Skeletal muscle satellite cell (primary cell): ENCODE data around the gene DIPK1A.

Experiments used
- H3K27me3 ChIP-seq: 2 replicates; pipeline ENCODE4 v1.7.0; 2013; ENCODE audit warnings: low read length; ENCODE audit not compliant: control insufficient read depth, insufficient read depth
- H3K36me3 ChIP-seq: 2 replicates; pipeline ENCODE4 v1.7.0; 2013; ENCODE audit warnings: mild to moderate bottlenecking, control low read depth, low read length; ENCODE audit not compliant: insufficient read depth
- H3K4me1 ChIP-seq: 2 replicates; pipeline ENCODE4 v1.7.0; 2013; ENCODE audit warnings: low read length; ENCODE audit not compliant: control insufficient read depth, insufficient read depth
- H3K4me2 ChIP-seq: 2 replicates; pipeline ENCODE4 v1.7.0; 2013; ENCODE audit warnings: mild to moderate bottlenecking, low read length
- H3K4me3 ChIP-seq: 2 replicates; pipeline ENCODE4 v1.7.0; 2013; ENCODE audit warnings: low read length
- H3K9ac ChIP-seq: 2 replicates; pipeline ENCODE4 v1.7.0; 2013; ENCODE audit warnings: mild to moderate bottlenecking, low read depth, low read length, moderate library complexity
- H3K9me3 ChIP-seq: replicated peaks from 2 replicates; pipeline ENCODE4 v1.7.0; 2013; ENCODE audit warnings: mild to moderate bottlenecking, control low read depth, low read length

DIPK1A gene

GRCh38 chr1:92944901-92945747 is 16.1 kb downstream of the DIPK1A start:
- Histone ChIP-seq H3K9ac (no peak overlapping the region), H3K4me2 (no peak overlapping the region), H3K27me3 (no peaks in the 10 kb centered on the region), H3K4me1 (peaks cover 5% of the 10 kb centered on the region), H3K36me3 (no peaks in the 10 kb centered on the region), H3K4me3 (no peak overlapping the region), H3K9me3 (no peaks in the 10 kb centered on the region)

- H3K4me1 ChIP-seq, result peaks cover 6% of the 10 kb centered on the region
- H3K9ac ChIP-seq, result no peak overlapping the region
- H3K36me3 ChIP-seq, result no peaks in the 10 kb centered on the region
- no peaks in the 10 kb centered on the region for H3K9me3 ChIP-seq
- H3K4me3 ChIP-seq, result no peak overlapping the region
- H3K27me3 ChIP-seq, result no peaks in the 10 kb centered on the region
- H3K4me2 ChIP-seq, result no peak overlapping the region
These were observed 17.8 kb downstream of the DIPK1A start for GRCh38 chr1:92943502-92943847.

- no peak overlapping the region for H3K4me2 ChIP-seq
- peaks cover 6% of the 10 kb centered on the region for H3K4me1 ChIP-seq
- no peak overlapping the region for H3K9ac ChIP-seq
- H3K9me3 ChIP-seq, result no peaks in the 10 kb centered on the region
- H3K36me3 ChIP-seq, result no peaks in the 10 kb centered on the region
- H3K4me3 ChIP-seq, result no peak overlapping the region
- no peaks in the 10 kb centered on the region for H3K27me3 ChIP-seq
These were observed 20.7 kb downstream of the DIPK1A start for GRCh38 chr1:92940541-92940940.

GRCh38 chr1:92937731-92938130 is 23.5 kb downstream of the DIPK1A start:
- peaks cover 16% of the 10 kb centered on the region for H3K4me1 ChIP-seq
- H3K36me3 ChIP-seq, result no peaks in the 10 kb centered on the region
- H3K9me3 ChIP-seq, result no peaks in the 10 kb centered on the region

GRCh38 chr1:92936865-92937264 is 24.4 kb downstream of the DIPK1A start:
- no peak overlapping the region for H3K4me3 ChIP-seq
- H3K36me3 ChIP-seq, result no peaks in the 10 kb centered on the region
- H3K9ac ChIP-seq, result no peak overlapping the region
- H3K27me3 ChIP-seq, result no peaks in the 10 kb centered on the region
- H3K9me3 ChIP-seq, result no peaks in the 10 kb centered on the region
- no peak overlapping the region for H3K4me2 ChIP-seq
- H3K4me1 ChIP-seq, result peaks cover 16% of the 10 kb centered on the region

More at GRCh38 chr1:92937731-92938130, 23.5 kb downstream of the DIPK1A start:
- Histone ChIP-seq H3K4me3 (no peak overlapping the region), H3K27me3 (no peaks in the 10 kb centered on the region), H3K9ac (no peak overlapping the region), H3K4me2 (no peak overlapping the region)

- H3K9me3 ChIP-seq, result no peaks in the 10 kb centered on the region
- H3K4me1 ChIP-seq, result peaks cover 14% of the 10 kb centered on the region
- no peaks in the 10 kb centered on the region for H3K36me3 ChIP-seq
- no peak overlapping the region for H3K4me2 ChIP-seq
- no peak overlapping the region for H3K4me3 ChIP-seq
- no peak overlapping the region for H3K9ac ChIP-seq
- no peaks in the 10 kb centered on the region for H3K27me3 ChIP-seq
These were observed 26.6 kb downstream of the DIPK1A start for GRCh38 chr1:92934395-92935378.

GRCh38 chr1:92933459-92933858 is 27.8 kb downstream of the DIPK1A start:
- Histone ChIP-seq H3K9me3 (no peaks in the 10 kb centered on the region), H3K9ac (no peak overlapping the region), H3K4me2 (no peak overlapping the region), H3K36me3 (no peaks in the 10 kb centered on the region), H3K4me3 (no peak overlapping the region), H3K27me3 (no peaks in the 10 kb centered on the region), H3K4me1 (peaks cover 21% of the 10 kb centered on the region)

GRCh38 chr1:92931691-92932090 is 29.6 kb downstream of the DIPK1A start:
- Histone ChIP-seq H3K9me3 (no peaks in the 10 kb centered on the region), H3K27me3 (no peaks in the 10 kb centered on the region), H3K4me3 (no peak overlapping the region), H3K9ac (no peak overlapping the region), H3K4me2 (no peak overlapping the region), H3K36me3 (no peaks in the 10 kb centered on the region), H3K4me1 (peaks cover 21% of the 10 kb centered on the region)

- Histone ChIP-seq H3K36me3 (no peaks in the 10 kb centered on the region), H3K4me3 (no peak overlapping the region), H3K9ac (no peak overlapping the region), H3K27me3 (no peaks in the 10 kb centered on the region), H3K9me3 (no peaks in the 10 kb centered on the region), H3K4me2 (no peak overlapping the region), H3K4me1 (peaks cover 14% of the 10 kb centered on the region)
These were observed 31.8 kb downstream of the DIPK1A start for GRCh38 chr1:92929461-92929860.

GRCh38 chr1:92927870-92928269 is 33.4 kb downstream of the DIPK1A start:
- Histone ChIP-seq H3K4me1 (peaks cover 12% of the 10 kb centered on the region), H3K4me3 (no peak overlapping the region)

GRCh38 chr1:92926873-92927272 is 34.4 kb downstream of the DIPK1A start:
- Histone ChIP-seq H3K36me3 (no peaks in the 10 kb centered on the region), H3K4me1 (peaks cover 18% of the 10 kb centered on the region), H3K4me2 (no peak overlapping the region), H3K4me3 (no peak overlapping the region), H3K9me3 (no peaks in the 10 kb centered on the region), H3K27me3 (no peaks in the 10 kb centered on the region), H3K9ac (no peak overlapping the region)

More at GRCh38 chr1:92927870-92928269, 33.4 kb downstream of the DIPK1A start:
- Histone ChIP-seq H3K36me3 (no peaks in the 10 kb centered on the region), H3K9ac (no peak overlapping the region), H3K9me3 (no peaks in the 10 kb centered on the region), H3K27me3 (no peaks in the 10 kb centered on the region), H3K4me2 (no peak overlapping the region)
